B cell (primary cell): ENCODE results near the gene ANP32A. TPM values are rescaled to one million over a fixed set of nuclear protein-coding genes. Genes with fewer than 3 reads are reported as not detected.

Experiments
- ATAC-seq: fragments of 200-7000 bp; cut with Tn5 transposase; one replicate; pipeline ENCODE4 v1.10.0; 2021; ENCODE audit warnings: low read depth, mild to moderate bottlenecking, moderate number of reproducible peaks, moderate library complexity
- CTCF ChIA-PET: fragments of 350-600 bp; sonication (Branson Sonifier 250); formaldehyde crosslinking; loops from one replicate; lab custom pipeline; 2021; ENCODE audit warnings: antibody characterized with exemption, inconsistent platforms; lab: Charles Lee
- POLR2A ChIA-PET: fragments of 350-600 bp; sonication (Branson Sonifier 250); formaldehyde crosslinking; loops from one replicate; lab custom pipeline; 2021; ENCODE audit warnings: antibody characterized with exemption; lab: Charles Lee
- DNase-seq: peaks from one replicate; pipeline ENCODE4 v3.0.0; 2013
- H2AFZ ChIP-seq: 2 replicates; pipeline ENCODE4 v1.6.1; 2012; ENCODE audit warnings: mild to moderate bottlenecking, low read depth, low read length; ENCODE audit not compliant: insufficient read depth, poor library complexity, severe bottlenecking
- H3K27ac ChIP-seq, 2 donors: 1 replicate in 1 of 2; 2 replicates in 1 of 2; pipeline ENCODE4 v1.5.1; 2012 to 2013; ENCODE audit warnings: low read length in 2 of 2, mild to moderate bottlenecking in 2 of 2, moderate library complexity in 1 of 2
- H3K27me3 ChIP-seq, 4 experiments: fragments of 200-600 bp in 1 of 4; sonication (generic) in 1 of 4; replicated peaks in 1 of 4; 1 replicate in 2 of 4; 2 replicates in 2 of 4; pipeline versions ENCODE4 v1.6.1 to v1.7.0; 2013 to 2016; ENCODE audit warnings: low read length in 3 of 4, mild to moderate bottlenecking in 2 of 4, mixed read lengths in 1 of 4, moderate library complexity in 1 of 4; ENCODE audit not compliant: insufficient read depth in 4 of 4, control insufficient read depth in 3 of 4; ENCODE audit errors: control extremely low read depth in 1 of 4
- H3K36me3 ChIP-seq, 2 experiments: replicated peaks in 1 of 2; 1 replicate in 1 of 2; 2 replicates in 1 of 2; pipeline versions ENCODE4 v1.6.1 to v1.7.1; 2013; ENCODE audit warnings: low read length in 1 of 2; ENCODE audit not compliant: insufficient read depth in 2 of 2, control insufficient read depth in 1 of 2; ENCODE audit errors: control extremely low read depth in 1 of 2, extremely low read depth in 1 of 2
- H3K4me1 ChIP-seq, 2 donors: fragments of 200-600 bp in 1 of 2; sonication (generic) in 1 of 2; 1 replicate in 1 of 2; 2 replicates in 1 of 2; pipeline versions ENCODE4 v1.5.1 to v1.6.1; 2013 to 2017; ENCODE audit warnings: low read length in 2 of 2; ENCODE audit not compliant: control insufficient read depth in 2 of 2, insufficient read depth in 2 of 2
- H3K4me2 ChIP-seq: replicated peaks from 2 replicates; pipeline ENCODE3; 2012; ENCODE audit warnings: mild to moderate bottlenecking, low read depth, low read length; ENCODE audit not compliant: poor library complexity, severe bottlenecking
- H3K4me3 ChIP-seq, 5 experiments: fragments of 200-600 bp in 1 of 5; sonication (generic) in 1 of 5; 1 replicate in 3 of 5; 2 replicates in 2 of 5; pipeline versions ENCODE4 v1.5.1 to v1.7.0; 2011 to 2016; ENCODE audit warnings: low read length in 4 of 5, mild to moderate bottlenecking in 4 of 5, low read depth in 2 of 5, control low read depth in 1 of 5, moderate library complexity in 1 of 5; ENCODE audit not compliant: insufficient read depth in 1 of 5; ENCODE audit errors: control extremely low read depth in 1 of 5, extremely low read depth in 1 of 5
- H3K79me2 ChIP-seq: fragments of 200-600 bp; sonication (generic); one replicate; pipeline ENCODE4 v1.6.0; 2016; ENCODE audit warnings: low read length; ENCODE audit not compliant: control insufficient read depth, insufficient read depth
- H3K9ac ChIP-seq: fragments of 200-600 bp; sonication (generic); 2 replicates; pipeline ENCODE4 v1.6.1; 2017; ENCODE audit warnings: mild to moderate bottlenecking, low read length, moderate library complexity
- H3K9me3 ChIP-seq, 3 donors: one replicate each; pipeline versions ENCODE4 v1.6.1 to v1.7.1; 2013; ENCODE audit warnings: low read length in 2 of 3; ENCODE audit not compliant: control insufficient read depth in 2 of 3, insufficient read depth in 1 of 3; ENCODE audit errors: control extremely low read depth in 1 of 3
- H4K20me1 ChIP-seq: 2 replicates; pipeline ENCODE4 v1.6.0; 2012; ENCODE audit warnings: mild to moderate bottlenecking, low read length; ENCODE audit not compliant: insufficient read depth, control insufficient read depth, poor library complexity, severe bottlenecking
- H3K27ac Mint-ChIP-seq: one replicate; pipeline ENCODE4 v1.8.0; 2021; ENCODE audit warnings: mixed read lengths
- H3K27me3 Mint-ChIP-seq: one replicate; pipeline ENCODE4 v1.8.0; 2021; ENCODE audit warnings: mixed read lengths
- H3K4me1 Mint-ChIP-seq: one replicate; pipeline ENCODE4 v1.8.0; 2021; ENCODE audit warnings: mixed read lengths
- H3K4me3 Mint-ChIP-seq: one replicate; pipeline ENCODE4 v1.8.0; 2021; ENCODE audit warnings: mixed read lengths
- H3K9me3 Mint-ChIP-seq: one replicate; pipeline ENCODE4 v1.8.0; 2022; ENCODE audit warnings: mixed read lengths; ENCODE audit not compliant: insufficient read depth
- CTCF ChIP-seq: fragments of 200-600 bp; IDR thresholded peaks from one replicate; pipeline ENCODE4 v1.8.0; 2022; ENCODE audit warnings: antibody characterized with exemption, mild to moderate bottlenecking
- EZH2 ChIP-seq: IDR thresholded peaks from 2 replicates; pipeline ENCODE4 v1.6.1; 2012; ENCODE audit warnings: borderline replicate concordance, low read depth, mild to moderate bottlenecking, moderate library complexity, low read length; ENCODE audit not compliant: insufficient read depth, poor library complexity, severe bottlenecking
- WGBS: methylation state at CpG from one replicate; pipeline ENCODE4 v1.1.5; 2013; ENCODE audit warnings: missing lambda C conversion rate; ENCODE audit not compliant: insufficient coverage; 5-methylcytosine and 5-hydroxymethylcytosine counted together
- intact Hi-C: fragments of 100-400 bp; cut with micrococcal nuclease; formaldehyde crosslinking; loops from one replicate; pipeline ENCODE4 v1.10.0; 2022
- polyA plus RNA-seq: library from polyadenylated mRNA; depleted of rRNA; stranded (reverse); fragments of >200 nt; gene quantifications from 2 replicates; pipeline ENCODE4 v1.2.3, GENCODE V29; 2012
- total RNA-seq, 2 donors: library from RNA; stranded (reverse); fragments of 120-200 nt in 1 of 2; gene quantifications; 1 replicate in 1 of 2; 2 replicates in 1 of 2; pipeline versions ENCODE4 v1.2.3 to v1.2.4, GENCODE V29; 2013 to 2022

The ANP32A gene
- total and polyA plus RNA-seq, 2 donors (not counting 1 experiment from before 2014, with no cell fraction given) = 26.4 to 163 TPM

- POLR2A ChIA-PET = no interaction called here
- CTCF ChIA-PET = interaction anchor here (0.9 to 8.8 kb wide), 6 partner anchors 12 to 232 kb away, joined by 3 to 138 read pairs (median 22); no protein-coding TSS in a partner anchor
- peaks cover 53% of the 10 kb centered on the region for H4K20me1 ChIP-seq
- peak overlapping the region; percentile 50 for H3K27ac Mint-ChIP-seq
- H3K27me3 Mint-ChIP-seq = no peaks in the 10 kb centered on the region
- H3K27ac ChIP-seq = peak overlapping the region in 1 of 2 donors; percentile 45
- no peak overlapping the region for H3K9ac ChIP-seq
- ATAC-seq = no peak
- no peak for DNase-seq
- no peak overlapping the region for H2AFZ ChIP-seq
- H3K4me3 ChIP-seq = peak overlapping the region in 1 of 5 experiments; percentile 48
- H3K4me1 ChIP-seq = peaks cover 22 to 25% of the 10 kb centered on the region in 2 donors
- H3K4me3 Mint-ChIP-seq = peak overlapping the region; percentile 18
- H3K9me3 ChIP-seq = no peaks in the 10 kb centered on the region
- H3K27me3 ChIP-seq = no peaks in the 10 kb centered on the region
- H3K4me2 ChIP-seq = peak overlapping the region; percentile 46
- intact Hi-C loops = loop anchor here (2.0 kb wide), 3 partner anchors 37 to 231 kb away; no protein-coding TSS in a partner anchor
- H3K79me2 ChIP-seq = peaks cover 25% of the 10 kb centered on the region
- no peaks in the 10 kb centered on the region for H3K9me3 Mint-ChIP-seq
- no peak for TF ChIP-seq EZH2
- TF ChIP-seq CTCF = no peak
- H3K4me1 Mint-ChIP-seq = peaks cover 24% of the 10 kb centered on the region
- H3K36me3 ChIP-seq = peaks cover 14 to 75% of the 10 kb centered on the region in 2 experiments
- WGBS = 46% methylated on average over 16 of the region's 17 CpGs
Measured at GRCh38 chr15:68781766-68782588, 38.7 kb downstream of the ANP32A start.

DNA sequence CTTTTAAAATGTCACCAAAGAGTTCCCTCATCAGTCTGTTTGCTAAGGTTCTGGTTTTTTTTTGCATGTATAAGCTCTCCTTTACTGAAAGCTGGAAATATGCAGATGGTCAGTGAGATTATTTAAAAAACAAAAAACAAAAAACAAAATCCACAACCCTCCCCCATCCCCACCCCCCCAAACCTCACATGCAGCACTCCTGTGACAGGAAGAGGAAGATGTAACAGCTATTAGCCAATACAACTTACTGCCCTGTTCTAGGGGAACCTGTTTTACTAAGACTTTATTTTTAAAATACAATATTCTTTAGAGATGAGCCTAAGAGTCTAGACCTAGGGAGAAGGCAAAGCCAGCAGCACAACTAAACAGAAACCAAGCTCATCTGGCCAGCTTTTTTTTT is 39.5 kb downstream of the ANP32A start:
- Histone ChIP-seq H4K20me1 (peaks cover 46% of the 10 kb centered on the region), H3K9ac (no peak overlapping the region), H3K4me1 (peaks cover 22 to 25% of the 10 kb centered on the region in 2 donors), H2AFZ (no peak overlapping the region), H3K4me2 (no peak overlapping the region), H3K36me3 (peaks cover 14 to 67% of the 10 kb centered on the region in 2 experiments), H3K27me3 (no peaks in the 10 kb centered on the region), H3K9me3 (no peaks in the 10 kb centered on the region), H3K27ac (no peak overlapping the region), H3K79me2 (peaks cover 17% of the 10 kb centered on the region), H3K4me3 (peak overlapping the region in 1 of 5 experiments; percentile 34)
- Mint-ChIP-seq H3K9me3 (no peaks in the 10 kb centered on the region), H3K27ac (no peak overlapping the region), H3K27me3 (no peaks in the 10 kb centered on the region), H3K4me1 (peaks cover 24% of the 10 kb centered on the region), H3K4me3 (no peak overlapping the region)
- no peak for TF ChIP-seq CTCF
- no peak for TF ChIP-seq EZH2
- POLR2A ChIA-PET = no interaction called here
- intact Hi-C loops = no loop called here
- CTCF ChIA-PET = interaction anchor here (0.6 to 8.8 kb wide), 5 partner anchors 13 to 510 kb away, joined by 3 to 138 read pairs (median 5); no protein-coding TSS in a partner anchor
- no peak for ATAC-seq
- no peak for DNase-seq
